Measurements from ENCODE around the gene CD300A.

Gene CD300A

DNA sequence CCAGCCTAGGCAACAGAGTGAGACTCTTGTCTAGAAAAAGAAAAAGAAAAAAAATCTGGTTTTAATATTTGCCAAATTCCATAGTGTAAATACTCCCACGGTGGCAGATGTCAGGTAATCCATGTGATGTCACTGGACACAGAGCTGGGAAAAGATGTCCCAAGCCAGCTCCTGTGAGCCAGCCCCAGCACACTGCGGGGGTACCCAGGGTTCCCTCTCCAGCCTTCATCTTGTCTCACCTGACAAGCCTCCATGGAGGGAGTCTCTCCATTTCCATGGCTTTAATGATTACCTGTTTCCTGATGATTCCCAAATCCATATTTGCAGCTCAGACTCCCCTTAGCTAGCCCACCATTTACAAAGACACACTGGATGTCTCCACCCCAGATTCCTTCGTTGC lies 60.2 kb downstream of the CD300A start:
- DNase-seq = no peak
- in situ Hi-C loops (cut with HindIII; ENCODE audit: low pct_ligation_motif_present, low pct_unique_long_range_greater_than_20kb, low sequenced_read_pairs) = no loop called here

DNA sequence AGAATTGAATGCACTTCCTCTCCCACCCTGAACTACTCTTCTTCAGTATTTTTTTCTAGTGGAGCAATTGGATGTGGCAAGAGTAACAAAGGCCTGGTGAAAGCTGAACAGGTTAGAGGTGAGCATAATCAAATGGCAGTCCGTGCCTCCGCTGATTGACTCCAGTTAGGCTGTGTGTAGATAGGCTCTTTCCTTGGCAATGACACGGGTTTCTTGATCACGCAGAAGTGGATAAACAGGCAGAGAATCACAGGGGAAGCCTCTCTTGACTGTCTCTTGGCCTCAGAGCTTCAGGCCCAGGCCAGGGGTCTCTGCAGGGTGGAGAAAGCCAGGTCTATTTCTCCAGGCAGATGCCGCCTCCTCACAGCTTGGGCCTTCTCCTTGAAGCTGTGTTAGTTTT lies 60.6 kb downstream of the CD300A start:
- in situ Hi-C loops (cut with HindIII; ENCODE audit: low pct_ligation_motif_present, low pct_unique_long_range_greater_than_20kb, low sequenced_read_pairs) = no loop called here
- no peak for DNase-seq

DNA sequence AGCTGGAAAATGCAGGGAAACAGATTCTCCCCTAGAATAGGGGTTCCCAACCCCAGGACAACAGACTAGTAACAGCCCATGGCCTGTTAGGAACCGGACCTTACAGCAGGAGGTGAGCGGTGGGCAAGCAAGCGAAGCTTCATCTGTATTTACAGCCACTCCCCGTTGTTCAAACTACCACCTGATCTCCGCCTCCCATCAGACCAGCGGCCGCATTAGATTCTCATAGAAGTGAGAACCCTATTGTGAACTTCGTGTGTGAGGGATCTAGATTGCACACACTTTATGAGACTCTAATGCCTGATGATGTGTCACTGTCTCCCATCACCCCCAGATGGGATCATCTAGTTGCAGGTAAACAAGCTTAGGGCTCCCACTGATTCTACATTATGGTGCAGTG lies 61.3 kb downstream of the CD300A start:
- DNase-seq = no peak
- in situ Hi-C loops (cut with HindIII; ENCODE audit: low pct_ligation_motif_present, low pct_unique_long_range_greater_than_20kb, low sequenced_read_pairs) = no loop called here

DNA sequence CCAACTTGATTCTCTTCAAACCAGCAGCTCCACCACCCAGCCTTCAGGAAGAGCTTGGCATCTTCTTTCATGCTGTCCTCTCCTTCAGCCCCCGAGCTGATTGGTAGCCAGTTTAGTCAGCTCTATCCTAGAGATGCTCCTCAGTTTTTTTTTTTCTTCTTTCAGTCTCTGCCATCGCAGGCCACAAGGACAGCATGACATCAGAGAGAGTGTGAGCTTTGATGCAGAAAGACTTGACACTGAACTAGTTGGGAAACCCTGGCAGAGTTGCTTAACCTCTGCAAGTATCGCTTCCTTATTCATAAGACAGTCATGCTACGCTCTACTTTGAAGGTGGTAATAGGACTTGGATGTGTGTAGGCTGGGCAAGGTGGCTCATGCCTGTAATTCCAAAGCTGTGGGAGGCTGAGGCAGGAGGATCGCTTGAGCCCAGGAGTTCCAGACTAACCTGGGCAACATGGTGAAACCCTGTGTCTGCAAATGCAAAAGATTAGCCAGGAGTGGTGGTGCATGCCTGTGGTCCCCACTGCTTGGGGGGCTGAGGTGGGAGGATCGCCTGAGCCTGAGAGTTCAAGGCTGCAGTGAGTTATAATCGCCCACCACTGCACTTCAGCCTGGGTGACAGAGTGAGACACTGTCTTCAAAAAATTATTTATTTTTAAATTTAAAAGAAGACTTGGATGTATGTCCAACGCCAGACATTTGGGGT lies 62.2 kb downstream of the CD300A start:
- in situ Hi-C loops (cut with HindIII; ENCODE audit: low pct_ligation_motif_present, low pct_unique_long_range_greater_than_20kb, low sequenced_read_pairs) = no loop called here
- DNase-seq = no peak

DNA sequence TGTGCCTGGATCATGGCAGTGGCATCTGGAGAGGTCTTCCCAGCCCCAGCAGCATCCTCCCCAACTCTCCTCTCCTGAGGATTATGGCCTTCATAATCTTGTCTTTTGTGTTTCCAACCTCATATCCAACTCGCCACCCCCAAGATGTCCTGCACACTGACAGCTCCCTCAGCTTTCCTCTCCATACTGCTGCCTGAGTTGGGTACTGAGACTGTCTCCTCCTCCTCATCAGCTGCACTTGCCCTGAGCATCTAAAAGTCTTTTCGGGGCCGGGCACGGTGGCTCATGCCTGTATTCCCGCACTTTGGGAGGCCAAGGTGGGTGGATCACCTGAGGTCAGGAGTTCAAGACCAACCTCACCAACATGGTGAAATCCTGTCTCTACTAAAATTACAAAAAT lies 62.8 kb downstream of the CD300A start:
- no peak for DNase-seq
- in situ Hi-C loops (cut with HindIII; ENCODE audit: low pct_ligation_motif_present, low pct_unique_long_range_greater_than_20kb, low sequenced_read_pairs) = no loop called here

DNA sequence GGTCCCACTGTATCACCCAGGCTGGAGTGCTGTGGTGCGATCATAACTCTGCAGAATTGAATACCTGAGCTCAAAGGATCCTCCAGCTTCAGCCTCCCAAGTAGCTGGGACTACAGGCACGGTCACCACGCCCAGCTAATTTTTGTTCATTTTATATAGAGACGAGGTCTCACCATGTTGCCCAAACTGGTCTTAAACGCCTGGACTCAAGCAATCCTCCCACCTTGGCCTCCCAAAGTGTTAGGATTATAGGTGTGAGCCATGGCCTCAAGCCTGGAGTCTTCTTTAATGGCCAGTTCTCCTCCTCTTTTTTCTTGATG lies 64.4 kb downstream of the CD300A start:
- in situ Hi-C loops (cut with HindIII; ENCODE audit: low pct_ligation_motif_present, low pct_unique_long_range_greater_than_20kb, low sequenced_read_pairs) = no loop called here
- no peak for DNase-seq

DNA sequence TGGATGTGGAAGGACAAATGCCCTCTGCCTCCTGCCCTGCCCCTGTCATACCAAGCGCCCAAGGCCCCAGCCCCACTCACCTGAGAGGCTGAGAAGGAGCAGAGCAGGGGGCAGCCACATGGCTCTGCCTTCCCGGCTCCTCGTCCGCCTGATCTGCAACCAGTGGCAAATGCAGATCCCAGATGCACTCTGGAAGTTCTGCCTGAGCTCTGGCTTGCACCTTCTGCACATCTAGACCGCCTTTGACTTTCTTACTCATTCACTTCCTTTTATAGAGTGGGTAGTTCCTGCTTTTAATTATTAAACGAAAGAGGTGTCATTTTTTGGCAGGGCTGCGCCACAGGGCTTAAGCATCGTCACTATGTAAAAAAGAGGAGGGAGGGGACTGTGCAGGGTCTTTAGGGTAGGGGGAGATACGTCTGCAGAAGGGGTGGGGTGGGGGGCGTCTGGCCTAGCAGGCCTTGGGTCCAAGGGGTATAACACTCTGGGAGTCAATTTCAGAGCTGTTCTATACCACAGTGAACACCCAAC lies 64.9 kb downstream of the CD300A start, which contains the start of gene CD300LB:
CD300LB (minus strand) TSS at position 245 of the 531 bp plus-strand sequence; CDS start at position 120, 125 bp downstream.
- in situ Hi-C loops (cut with HindIII; ENCODE audit: low pct_ligation_motif_present, low pct_unique_long_range_greater_than_20kb, low sequenced_read_pairs) = no loop called here
- DNase-seq = no peak

DNA sequence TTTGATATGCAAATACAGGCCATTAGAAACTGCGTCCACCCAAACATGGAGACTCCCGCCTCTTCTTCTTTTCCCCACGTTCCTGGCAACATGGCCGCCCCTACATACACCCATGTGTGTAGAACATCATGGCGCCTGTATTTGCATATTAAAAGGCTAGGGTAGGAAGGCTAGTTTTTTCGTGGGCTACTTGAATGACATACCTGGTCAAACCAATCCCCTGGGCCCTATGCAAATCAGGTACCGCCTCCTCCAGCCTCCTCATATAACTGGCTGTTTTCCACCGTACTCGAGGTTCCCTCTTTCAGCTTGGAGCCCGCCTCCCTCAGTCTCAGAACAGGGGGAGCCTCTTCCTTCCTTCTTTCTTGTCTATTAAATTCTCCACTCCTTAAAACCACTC lies 65.7 kb downstream of the CD300A start:
- DNase-seq = no peak

More for the DNA sequence above, 65.7 kb downstream of the CD300A start:
- in situ Hi-C loops (cut with HindIII; ENCODE audit: low pct_ligation_motif_present, low pct_unique_long_range_greater_than_20kb, low sequenced_read_pairs) = no loop called here
